ENCODE data around the gene TAP2.

The TAP2 gene

DNA sequence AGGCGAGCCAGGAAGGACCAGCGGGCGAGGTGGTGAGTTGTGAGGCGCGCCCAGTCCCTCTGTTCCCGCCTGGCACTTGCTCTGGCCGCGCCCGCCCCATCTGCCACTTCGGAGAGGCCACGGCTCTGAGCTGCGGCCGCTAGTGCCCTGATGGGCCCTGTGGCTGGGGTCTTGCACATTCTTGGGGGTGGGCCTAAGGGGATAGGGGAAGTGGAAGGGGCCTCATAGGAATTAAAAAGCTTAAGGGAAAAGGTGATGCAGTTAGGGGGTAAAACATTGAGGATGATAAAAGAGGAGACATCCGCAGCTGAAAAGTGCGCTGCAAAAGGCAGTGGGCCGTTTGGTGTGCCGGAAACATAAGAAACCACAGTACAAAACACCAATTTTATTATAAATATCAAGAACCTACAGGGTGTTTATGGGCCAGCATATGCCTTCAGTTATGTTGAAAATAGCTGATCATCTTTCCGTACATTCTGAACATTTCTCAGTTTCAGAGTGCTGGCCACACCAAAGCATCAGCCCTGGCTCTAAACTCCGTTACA is 6.4 kb upstream of the TAP2 start:
- no peaks in the 10 kb centered on the region for H3K9me3 Mint-ChIP-seq

DNA sequence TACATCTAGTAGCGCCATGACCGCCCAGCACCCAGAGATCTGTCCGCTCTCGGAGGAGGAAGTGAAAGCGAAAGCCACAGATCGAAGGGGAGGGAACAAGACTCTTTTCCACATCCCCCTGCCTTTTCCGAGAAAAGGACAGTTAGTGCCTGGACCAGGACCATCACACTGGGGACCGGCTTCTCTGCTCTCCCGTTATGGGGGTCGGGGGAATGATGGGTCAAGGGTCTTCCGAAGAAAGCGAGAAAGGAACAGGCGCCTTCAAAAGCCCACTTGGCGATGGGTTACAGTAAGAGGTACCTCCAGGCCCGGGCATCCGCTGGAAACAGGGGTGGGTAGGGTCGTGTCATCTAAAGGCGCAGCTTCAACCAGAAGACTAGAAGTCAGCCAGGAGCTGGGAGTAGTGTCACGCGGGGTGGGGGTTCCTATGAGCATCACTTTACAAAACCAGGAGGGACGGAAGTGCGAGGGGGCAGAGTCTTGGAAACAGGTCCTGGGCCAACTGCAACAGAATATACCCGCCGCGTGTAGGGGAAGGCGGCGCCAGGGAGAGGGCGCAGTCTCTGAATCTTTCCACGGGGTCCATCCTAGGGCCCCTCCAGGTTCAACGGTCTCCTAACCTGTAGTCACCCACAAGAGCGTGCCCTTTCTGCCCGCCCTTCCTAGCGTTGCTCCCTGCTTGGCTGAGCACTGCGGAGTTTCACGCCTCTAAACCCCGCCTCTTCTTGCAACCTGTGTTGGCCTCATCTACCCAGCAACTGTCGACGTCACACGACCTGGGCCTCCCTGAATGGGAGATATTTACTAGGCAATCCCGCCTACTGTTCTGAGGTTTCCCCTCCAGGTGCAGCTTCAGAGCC is 5.7 kb upstream of the TAP2 start, which contains the start of gene PSMB8:
Gene PSMB8 (minus strand): TSS at position 69 of the 860 bp plus-strand sequence. CDS start 51 bp downstream, at position 18.
- Mint-ChIP-seq H3K36me3 (peaks cover 67% of the 10 kb centered on the region), H3K4me3 (peak within 1 kb of the TSS; percentile 99), H3K4me1 (peaks cover 86% of the 10 kb centered on the region), H3K27me3 (no peaks in the 10 kb centered on the region), H3K9me3 (no peaks in the 10 kb centered on the region), H3K27ac (peak within 1 kb of the TSS; percentile 100)

More for the DNA sequence above, 6.4 kb upstream of the TAP2 start:
- Mint-ChIP-seq H3K4me3 (peak overlapping the region; percentile 99), H3K27ac (peak overlapping the region; percentile 100), H3K4me1 (peaks cover 83% of the 10 kb centered on the region), H3K36me3 (peaks cover 71% of the 10 kb centered on the region), H3K27me3 (no peaks in the 10 kb centered on the region)

DNA sequence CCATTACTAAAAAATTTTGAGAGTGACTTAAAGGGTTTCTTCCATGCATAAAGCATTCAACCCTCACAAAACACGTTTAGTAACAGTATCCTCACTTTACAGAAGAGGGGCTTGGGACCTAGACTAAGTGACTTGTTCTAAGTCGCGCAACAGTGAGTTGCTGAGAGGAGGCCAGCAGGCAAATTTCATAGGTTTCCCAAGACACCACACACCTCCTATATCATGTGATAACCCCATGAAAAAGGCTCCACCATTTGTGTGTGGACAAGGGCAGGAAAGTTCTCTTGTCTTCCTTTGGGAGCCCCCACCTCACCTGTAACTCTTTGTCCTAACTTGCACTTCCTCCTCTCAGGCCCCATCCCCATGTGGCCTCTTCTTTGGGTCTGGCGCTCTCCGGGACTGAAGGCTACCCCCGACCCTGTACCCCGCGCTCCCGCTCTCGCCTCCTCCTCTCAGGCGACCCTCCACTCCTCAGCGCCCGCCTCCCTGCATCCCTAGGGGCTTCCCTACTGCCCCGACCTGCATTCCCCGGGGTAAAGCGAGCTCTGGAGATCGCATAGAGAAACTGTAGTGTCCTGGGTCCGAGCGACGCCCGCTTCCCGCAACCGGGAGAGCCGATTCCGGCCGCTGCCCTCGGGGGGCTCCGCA is 4.9 kb upstream of the TAP2 start:
- H3K4me3 Mint-ChIP-seq = peak overlapping the region; percentile 99
- peak overlapping the region; percentile 100 for H3K27ac Mint-ChIP-seq
- H3K4me1 Mint-ChIP-seq = peaks cover 82% of the 10 kb centered on the region
- no peaks in the 10 kb centered on the region for H3K9me3 Mint-ChIP-seq
- no peaks in the 10 kb centered on the region for H3K27me3 Mint-ChIP-seq
- H3K36me3 Mint-ChIP-seq = peaks cover 60% of the 10 kb centered on the region

DNA sequence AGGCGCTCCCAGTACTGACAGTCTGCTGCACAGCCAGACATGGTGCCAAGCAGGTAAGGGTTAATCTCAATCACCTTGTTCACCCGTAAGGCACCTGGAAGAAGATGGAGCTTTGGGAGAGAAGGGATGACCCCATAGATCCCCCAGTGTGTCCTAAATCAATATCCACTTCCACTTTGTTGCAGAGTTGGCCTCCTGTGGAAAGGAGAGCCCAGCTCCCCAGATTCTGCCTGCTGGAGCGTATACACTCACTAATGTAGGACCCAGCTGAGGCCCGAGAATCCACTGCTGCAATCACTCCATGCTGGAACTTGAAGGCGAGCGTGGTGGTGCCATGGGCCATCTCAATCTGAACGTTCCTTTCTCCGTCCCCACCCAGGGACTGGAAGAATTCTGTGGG is 4.2 kb upstream of the TAP2 start:
- Mint-ChIP-seq H3K4me1 (peaks cover 74% of the 10 kb centered on the region), H3K36me3 (peaks cover 52% of the 10 kb centered on the region), H3K27me3 (no peaks in the 10 kb centered on the region), H3K27ac (peak overlapping the region; percentile 100), H3K9me3 (no peaks in the 10 kb centered on the region), H3K4me3 (peak overlapping the region; percentile 99)

DNA sequence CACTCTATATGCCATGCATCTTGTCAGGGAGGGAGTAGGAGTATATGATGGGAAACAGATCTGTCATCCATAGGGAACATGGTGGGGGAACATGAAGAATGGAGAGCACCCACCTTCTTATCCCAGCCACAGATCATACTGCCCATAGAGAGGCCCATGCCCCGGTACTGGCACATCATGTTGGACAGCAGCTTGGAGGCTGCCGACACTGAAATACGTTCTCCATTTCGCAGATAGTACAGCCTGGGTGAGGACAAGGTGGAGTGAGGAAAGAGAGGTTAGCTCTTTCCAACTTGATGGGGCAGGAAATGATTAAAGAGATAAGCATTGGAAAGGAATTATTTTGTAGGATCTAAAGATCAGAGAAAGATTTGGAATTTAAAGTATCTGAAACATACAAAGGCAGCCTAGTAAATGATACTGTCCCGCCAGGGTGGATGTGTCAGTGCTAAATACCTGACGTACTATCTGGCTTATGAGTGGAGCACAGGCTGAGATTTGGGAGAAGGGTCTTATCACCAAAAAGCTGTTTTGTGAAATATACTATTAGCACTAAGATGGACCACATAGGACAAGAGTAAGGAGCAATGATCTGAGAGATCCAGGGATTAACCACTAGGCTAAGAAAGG is 3.6 kb upstream of the TAP2 start:
- Mint-ChIP-seq H3K4me1 (peaks cover 72% of the 10 kb centered on the region), H3K27ac (peak overlapping the region; percentile 85), H3K9me3 (no peaks in the 10 kb centered on the region), H3K4me3 (peak overlapping the region; percentile 99), H3K36me3 (peaks cover 51% of the 10 kb centered on the region), H3K27me3 (no peaks in the 10 kb centered on the region)

DNA sequence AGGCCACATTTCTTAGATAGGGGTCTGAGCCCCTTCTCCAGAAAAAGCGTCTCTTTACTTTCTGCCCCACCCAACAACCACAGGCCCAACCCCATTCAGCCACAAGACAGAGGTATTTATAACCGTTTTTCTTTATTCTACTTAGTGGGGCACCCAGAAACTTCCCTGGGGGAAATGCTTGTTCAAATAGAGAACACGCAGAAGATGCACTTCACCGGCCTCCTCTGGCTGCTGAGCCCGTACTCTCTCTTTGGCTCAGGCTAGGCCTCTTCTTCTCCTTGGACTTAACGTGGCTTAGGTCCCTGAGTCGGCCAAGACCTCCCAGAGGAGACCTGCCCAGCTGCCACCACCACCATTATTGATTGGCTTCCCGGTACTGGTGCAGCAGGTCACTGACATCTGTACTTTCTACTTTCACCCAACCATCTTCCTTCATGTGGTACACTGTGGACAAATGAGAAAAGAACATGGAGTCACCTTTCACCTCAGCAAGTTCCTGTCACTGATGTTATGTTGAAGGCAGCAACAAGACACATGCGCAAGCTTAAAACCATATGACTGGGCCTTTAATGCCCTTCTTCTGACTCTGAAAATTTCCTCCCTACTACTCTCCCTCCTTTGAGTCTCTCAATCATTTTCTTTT is 2.2 kb upstream of the TAP2 start:
- H3K27ac Mint-ChIP-seq = peak overlapping the region; percentile 85
- H3K27me3 Mint-ChIP-seq = no peaks in the 10 kb centered on the region
- H3K9me3 Mint-ChIP-seq = no peaks in the 10 kb centered on the region
- peaks cover 72% of the 10 kb centered on the region for H3K4me1 Mint-ChIP-seq
- peaks cover 50% of the 10 kb centered on the region for H3K36me3 Mint-ChIP-seq
- H3K4me3 Mint-ChIP-seq = peak overlapping the region; percentile 99

DNA sequence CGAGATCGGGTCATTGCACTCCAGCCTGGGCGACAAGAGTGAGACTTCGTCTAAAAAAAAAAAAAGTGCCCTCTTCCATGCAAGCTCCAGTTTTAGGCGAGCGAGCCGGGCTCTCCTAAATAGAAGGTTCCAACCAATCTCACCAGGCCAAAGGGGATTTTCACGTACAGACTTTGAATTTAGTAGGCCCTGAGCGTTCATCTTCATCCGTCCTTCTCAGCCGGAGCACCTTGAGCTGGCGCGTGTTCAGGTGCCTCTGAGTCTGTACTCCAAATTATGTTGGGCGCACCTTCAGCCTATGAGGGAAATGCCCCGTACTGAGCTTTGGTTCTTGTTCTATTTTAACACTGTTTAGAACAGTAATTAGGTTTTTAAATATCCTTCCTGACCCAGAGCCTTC is 817 bp upstream of the TAP2 start:
- Mint-ChIP-seq H3K9me3 (no peaks in the 10 kb centered on the region), H3K4me1 (peaks cover 74% of the 10 kb centered on the region), H3K4me3 (peak overlapping the region; percentile 11), H3K36me3 (peaks cover 51% of the 10 kb centered on the region), H3K27ac (peak overlapping the region; percentile 93), H3K27me3 (no peaks in the 10 kb centered on the region)

DNA sequence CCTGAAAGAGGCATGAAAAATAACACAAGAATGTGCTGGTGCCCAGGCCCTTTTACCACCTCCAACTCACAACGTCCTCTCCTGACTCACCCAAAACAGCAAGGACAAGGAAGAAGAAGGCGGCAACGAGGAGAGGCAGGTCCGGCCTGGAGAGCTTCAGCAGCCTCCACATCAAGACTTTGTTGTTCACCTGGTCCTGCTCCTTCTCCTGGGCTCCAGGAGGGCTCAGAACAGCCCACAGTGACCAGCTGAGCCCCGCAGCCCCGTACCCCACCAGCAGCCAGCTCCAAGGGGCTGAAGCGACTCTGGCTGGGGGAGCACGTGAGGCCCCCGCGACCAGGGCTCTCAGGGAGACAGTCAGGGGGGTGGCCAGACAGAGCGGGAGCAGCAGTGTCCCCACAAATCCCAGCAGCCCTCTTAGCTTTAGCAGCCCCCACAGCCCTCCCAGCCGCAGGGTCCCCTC is 857 bp downstream of the TAP2 start:
- Mint-ChIP-seq H3K27ac (peak overlapping the region; percentile 89), H3K4me1 (peaks cover 85% of the 10 kb centered on the region), H3K9me3 (peaks cover 6% of the 10 kb centered on the region), H3K27me3 (no peaks in the 10 kb centered on the region), H3K36me3 (peaks cover 57% of the 10 kb centered on the region), H3K4me3 (peak overlapping the region; percentile 90)

DNA sequence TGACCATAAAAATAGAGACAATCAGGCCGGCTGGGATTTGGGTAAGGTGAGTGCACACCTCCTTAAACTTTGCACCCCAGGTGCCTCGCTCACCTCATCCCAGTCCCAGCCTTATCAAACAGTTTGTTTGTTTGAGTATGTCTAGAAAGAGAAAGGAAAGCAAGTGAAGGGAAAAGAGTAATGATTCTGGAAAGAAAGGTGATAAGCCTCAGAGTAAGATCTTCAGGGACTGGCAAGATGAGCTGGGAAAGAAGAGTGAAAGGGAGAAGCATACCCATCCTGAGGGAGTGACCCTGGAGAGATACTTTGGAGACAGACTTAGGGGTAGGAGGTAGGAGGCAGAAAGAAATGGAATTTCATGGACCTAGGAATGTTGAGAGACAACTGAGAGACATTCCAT is 1.7 kb downstream of the TAP2 start:
- no peaks in the 10 kb centered on the region for H3K27me3 Mint-ChIP-seq
- peak overlapping the region; percentile 90 for H3K4me3 Mint-ChIP-seq
- H3K36me3 Mint-ChIP-seq = peaks cover 51% of the 10 kb centered on the region
- H3K4me1 Mint-ChIP-seq = peaks cover 83% of the 10 kb centered on the region
- peaks cover 6% of the 10 kb centered on the region for H3K9me3 Mint-ChIP-seq
- peak overlapping the region; percentile 89 for H3K27ac Mint-ChIP-seq

DNA sequence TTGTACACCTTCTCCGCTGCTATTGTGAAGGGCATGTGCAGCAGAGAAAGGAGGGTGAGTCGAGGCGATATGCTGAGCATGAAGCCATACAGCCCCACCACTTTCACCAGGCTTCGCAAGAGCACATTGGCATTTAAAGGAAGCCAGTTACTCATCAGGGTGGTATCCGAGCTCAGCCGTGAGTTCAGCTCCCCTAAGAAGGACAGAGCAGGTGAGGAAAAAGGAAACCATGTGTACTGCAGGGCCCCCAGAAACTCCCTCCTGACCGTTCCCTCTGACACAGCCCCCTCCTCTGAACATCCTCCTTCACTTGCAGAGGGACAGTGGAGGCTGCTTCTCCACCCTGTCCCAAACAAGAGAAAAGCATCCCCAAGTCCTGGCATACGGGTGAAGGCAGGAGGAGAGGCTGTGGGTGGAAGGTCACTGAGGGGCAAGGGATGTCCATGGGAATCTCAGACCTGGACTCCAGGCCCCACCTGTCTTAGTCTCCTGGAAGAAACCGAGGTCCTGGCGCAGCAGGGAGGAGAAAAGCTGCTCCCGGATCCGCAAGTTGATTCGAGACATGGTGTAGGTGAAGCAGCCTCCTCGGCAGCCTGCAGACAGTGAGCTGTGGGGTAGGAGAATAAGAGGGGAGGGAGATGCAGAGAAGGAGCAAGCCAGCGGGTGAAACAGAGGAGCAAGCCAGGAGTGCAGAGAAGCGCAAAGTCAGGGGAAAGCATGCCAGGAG is 3.2 kb downstream of the TAP2 start:
- Mint-ChIP-seq H3K4me1 (peaks cover 82% of the 10 kb centered on the region), H3K9me3 (peaks cover 6% of the 10 kb centered on the region), H3K4me3 (peak overlapping the region; percentile 90), H3K27me3 (no peaks in the 10 kb centered on the region), H3K27ac (peak overlapping the region; percentile 90), H3K36me3 (peaks cover 44% of the 10 kb centered on the region)

DNA sequence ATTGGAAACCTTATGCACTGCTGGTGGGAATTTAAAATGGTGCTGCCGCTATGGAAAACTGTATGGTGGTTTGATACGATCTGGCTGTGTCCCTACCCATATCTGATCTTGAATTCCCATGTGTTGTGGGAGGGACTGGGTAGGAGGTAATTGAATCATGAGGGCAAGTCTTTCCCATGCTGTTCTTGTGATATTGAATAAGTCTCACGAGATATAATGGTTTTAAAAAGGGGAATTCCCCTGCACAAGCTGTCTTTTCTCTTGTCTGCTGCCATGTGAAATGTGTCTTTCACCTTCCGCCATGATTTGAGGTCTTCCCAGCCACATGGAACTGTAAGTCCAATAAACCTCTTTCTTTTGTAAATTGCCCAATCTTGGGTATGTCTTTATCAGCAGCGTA is 4.9 kb downstream of the TAP2 start:
- H3K27me3 Mint-ChIP-seq = no peaks in the 10 kb centered on the region
- H3K27ac Mint-ChIP-seq = peak overlapping the region; percentile 75
- H3K9me3 Mint-ChIP-seq = peaks cover 6% of the 10 kb centered on the region
- peak overlapping the region; percentile 90 for H3K4me3 Mint-ChIP-seq
- H3K4me1 Mint-ChIP-seq = peaks cover 70% of the 10 kb centered on the region
- peaks cover 45% of the 10 kb centered on the region for H3K36me3 Mint-ChIP-seq

DNA sequence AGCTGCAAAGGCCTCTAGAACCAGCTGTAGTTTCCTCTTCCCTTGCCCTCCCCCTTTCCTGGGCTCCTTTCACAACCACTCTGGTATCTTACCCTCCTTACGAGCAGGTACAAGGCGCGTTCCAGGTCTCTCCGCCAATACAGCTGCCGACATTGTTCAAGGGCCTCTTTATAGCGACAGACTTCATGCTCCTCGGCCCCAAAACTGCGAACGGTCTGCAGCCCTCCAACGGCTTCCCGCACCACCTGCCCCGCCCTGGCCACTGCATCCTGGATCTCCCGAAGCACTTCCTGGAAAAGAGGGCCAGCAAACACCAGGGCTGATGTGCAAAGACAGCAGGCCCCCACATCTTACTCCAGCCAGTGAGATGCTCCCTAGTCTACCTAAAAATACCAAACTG is 6.0 kb downstream of the TAP2 start:
- H3K9me3 Mint-ChIP-seq = peaks cover 6% of the 10 kb centered on the region
- peaks cover 71% of the 10 kb centered on the region for H3K4me1 Mint-ChIP-seq
- peaks cover 45% of the 10 kb centered on the region for H3K36me3 Mint-ChIP-seq
- H3K4me3 Mint-ChIP-seq = no peak overlapping the region
- no peak overlapping the region for H3K27ac Mint-ChIP-seq
- no peaks in the 10 kb centered on the region for H3K27me3 Mint-ChIP-seq

DNA sequence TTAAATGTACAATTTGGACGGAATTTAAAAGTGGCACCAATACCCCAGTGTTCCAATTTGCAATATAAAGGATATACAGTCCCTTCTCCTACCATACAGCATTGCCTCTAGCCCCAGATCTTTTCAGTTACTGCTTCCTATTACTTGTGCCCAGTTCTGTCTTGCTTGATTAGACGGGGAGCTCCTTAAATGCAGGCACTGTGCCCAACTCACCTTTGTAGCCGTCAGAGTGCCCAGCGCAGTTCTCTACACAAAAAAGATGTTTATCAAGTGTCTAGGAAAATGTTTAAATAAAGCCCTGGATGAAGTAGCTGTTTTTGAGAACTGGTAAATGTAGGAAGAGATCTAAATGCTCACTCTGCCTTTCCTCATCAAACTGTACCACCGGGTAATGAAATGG is 7.6 kb downstream of the TAP2 start:
- peaks cover 67% of the 10 kb centered on the region for H3K4me1 Mint-ChIP-seq
- no peak overlapping the region for H3K4me3 Mint-ChIP-seq
- peaks cover 6% of the 10 kb centered on the region for H3K9me3 Mint-ChIP-seq
- peak overlapping the region; percentile 66 for H3K27ac Mint-ChIP-seq
- H3K27me3 Mint-ChIP-seq = no peaks in the 10 kb centered on the region
- peaks cover 34% of the 10 kb centered on the region for H3K36me3 Mint-ChIP-seq

DNA sequence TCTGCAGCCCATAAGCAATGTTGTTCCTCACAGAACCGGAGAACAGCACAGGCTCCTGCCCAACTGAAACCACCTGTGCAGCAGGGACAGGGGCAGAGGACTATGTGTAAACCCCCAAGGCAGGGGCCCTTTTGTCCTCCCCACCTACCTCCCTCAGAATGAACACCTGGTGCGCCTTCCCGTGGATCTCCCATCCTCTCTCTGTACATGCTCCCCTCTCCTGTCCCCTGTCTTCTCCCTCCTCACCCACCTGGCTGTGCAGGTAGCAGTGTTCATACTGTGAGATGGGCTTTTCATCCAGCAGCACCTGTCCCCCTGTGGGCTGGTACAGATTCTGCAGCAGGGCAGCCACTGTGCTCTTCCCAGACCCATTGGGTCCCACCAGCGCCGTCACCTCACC is 8.5 kb downstream of the TAP2 start:
- Mint-ChIP-seq H3K36me3 (peaks cover 30% of the 10 kb centered on the region), H3K4me1 (peaks cover 57% of the 10 kb centered on the region), H3K9me3 (peaks cover 6% of the 10 kb centered on the region), H3K27ac (no peak overlapping the region), H3K27me3 (no peaks in the 10 kb centered on the region), H3K4me3 (no peak overlapping the region)

Data from activated naive CD4-positive, alpha-beta T cell treated with anti-CD3 and anti-CD28 coated beads, Interleukin-2, amount 50 U/mL, for 24 hours (primary cell).